GM10266 (cell line): ENCODE data around the gene KLRC2.
"Not testable (repeated sequence)": the region's sequence is repeated elsewhere in the genome, so short reads cannot be mapped to it uniquely, and the experiment has no call there.

Experiments used
- DNase-seq: peaks from one replicate; pipeline ENCODE4 v3.0.0; 2012; ENCODE audit errors: extremely low spot score
- CTCF ChIP-seq: IDR thresholded peaks from 2 replicates; pipeline ENCODE4 v1.5.1; 2012; ENCODE audit warnings: mild to moderate bottlenecking, low read depth; ENCODE audit not compliant: control insufficient read depth, insufficient read depth; ENCODE audit errors: missing control alignments

Gene KLRC2

GRCh38 chr12:10453156-10453555, 17.3 kb upstream of the KLRC2 start, which contains the start of gene KLRC1:
KLRC1 (minus strand) TSS chr12:10453377; CDS start chr12:10451156, 2,221 bp downstream.
- no peak for DNase-seq
- no peak for TF ChIP-seq CTCF

- DNase-seq: no peak
- TF ChIP-seq CTCF: no peak
These were observed 12.4 kb upstream of the KLRC2 start for GRCh38 chr12:10448236-10448635.

GRCh38 chr12:10446052-10446451, 10.2 kb upstream of the KLRC2 start:
- not testable (repeated sequence) for DNase-seq

- not testable (repeated sequence) for DNase-seq
These were observed 5.3 kb upstream of the KLRC2 start for GRCh38 chr12:10441144-10441543.

- not testable (repeated sequence) for DNase-seq
These were observed 3.9 kb upstream of the KLRC2 start for GRCh38 chr12:10439608-10440274.

- DNase-seq: not testable (repeated sequence)
These were observed 1.8 kb upstream of the KLRC2 start for GRCh38 chr12:10437601-10438000.

- DNase-seq: not testable (repeated sequence)
These were observed 5.2 kb downstream of the KLRC2 start for GRCh38 chr12:10430623-10431022.

- DNase-seq: not testable (repeated sequence)
These were observed 9.9 kb downstream of the KLRC2 start for GRCh38 chr12:10425938-10426337.

GRCh38 chr12:10424260-10424899, 11.4 kb downstream of the KLRC2 start:
- not testable (repeated sequence) for DNase-seq

- not testable (repeated sequence) for DNase-seq
These were observed 13.7 kb downstream of the KLRC2 start for GRCh38 chr12:10422159-10422558.

GRCh38 chr12:10420334-10420733, 15.5 kb downstream of the KLRC2 start, which contains the start of gene KLRC3:
KLRC3 (minus strand) TSS chr12:10420595; CDS start chr12:10420550, 45 bp downstream.
- not testable (repeated sequence) for DNase-seq

GRCh38 chr12:10409392-10409791, 26.4 kb downstream of the KLRC2 start, which contains the start of gene KLRC4:
KLRC4 (minus strand) TSS chr12:10409757; CDS start chr12:10409575, 182 bp downstream.
- TF ChIP-seq CTCF: no peak
- no peak for DNase-seq
